VCaP (cell line): ENCODE results near the gene TMEM97.

ENCODE experiments used
- H3K27ac ChIP-seq: fragments of 450-650 bp; 2 replicates; pipeline ENCODE4 v1.5.1; 2017
- TF ChIP-seq, protein P1 (sequence below): fragments of 450-650 bp; conservative IDR thresholded peaks from 2 replicates; pipeline ENCODE4 v1.5.1; 2017; ENCODE audit warnings: mild to moderate bottlenecking, moderate library complexity

TMEM97 gene

DNA sequence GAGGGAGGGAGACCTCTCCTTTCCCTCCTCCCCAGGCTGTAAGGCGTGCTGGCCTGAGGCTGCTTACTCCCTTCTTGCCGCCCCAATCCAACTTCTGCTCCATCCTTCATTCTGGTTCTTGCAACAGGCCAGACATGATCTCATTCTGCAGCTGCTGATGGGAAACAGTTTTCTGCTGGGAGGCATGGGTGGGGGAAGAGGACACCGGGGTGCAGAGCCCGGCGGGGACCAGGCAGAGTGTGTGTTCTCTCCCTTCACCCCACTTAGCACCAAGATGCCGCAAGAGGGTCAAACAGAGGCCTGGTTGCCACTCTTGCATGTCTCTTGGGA, 53.9 kb downstream of the TMEM97 start:
- H3K27ac ChIP-seq: peak overlapping the region; percentile 99
- TF ChIP-seq, protein P1, sequence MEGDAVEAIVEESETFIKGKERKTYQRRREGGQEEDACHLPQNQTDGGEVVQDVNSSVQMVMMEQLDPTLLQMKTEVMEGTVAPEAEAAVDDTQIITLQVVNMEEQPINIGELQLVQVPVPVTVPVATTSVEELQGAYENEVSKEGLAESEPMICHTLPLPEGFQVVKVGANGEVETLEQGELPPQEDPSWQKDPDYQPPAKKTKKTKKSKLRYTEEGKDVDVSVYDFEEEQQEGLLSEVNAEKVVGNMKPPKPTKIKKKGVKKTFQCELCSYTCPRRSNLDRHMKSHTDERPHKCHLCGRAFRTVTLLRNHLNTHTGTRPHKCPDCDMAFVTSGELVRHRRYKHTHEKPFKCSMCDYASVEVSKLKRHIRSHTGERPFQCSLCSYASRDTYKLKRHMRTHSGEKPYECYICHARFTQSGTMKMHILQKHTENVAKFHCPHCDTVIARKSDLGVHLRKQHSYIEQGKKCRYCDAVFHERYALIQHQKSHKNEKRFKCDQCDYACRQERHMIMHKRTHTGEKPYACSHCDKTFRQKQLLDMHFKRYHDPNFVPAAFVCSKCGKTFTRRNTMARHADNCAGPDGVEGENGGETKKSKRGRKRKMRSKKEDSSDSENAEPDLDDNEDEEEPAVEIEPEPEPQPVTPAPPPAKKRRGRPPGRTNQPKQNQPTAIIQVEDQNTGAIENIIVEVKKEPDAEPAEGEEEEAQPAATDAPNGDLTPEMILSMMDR: no peak
